HG03135 (cell line): ENCODE results near the gene AKAP6.

Experiments
- ATAC-seq: cut with Tn5 transposase; IDR thresholded peaks from one replicate; pipeline ENCODE4 v1.9.1; 2021; ENCODE audit warnings: mild to moderate bottlenecking, moderate library complexity; ENCODE audit not compliant: unreplicated experiment

The AKAP6 gene

GRCh38 chr14:32846821-32847365 is 517.8 kb downstream of the AKAP6 start:
- ATAC-seq, result no peak

DNA sequence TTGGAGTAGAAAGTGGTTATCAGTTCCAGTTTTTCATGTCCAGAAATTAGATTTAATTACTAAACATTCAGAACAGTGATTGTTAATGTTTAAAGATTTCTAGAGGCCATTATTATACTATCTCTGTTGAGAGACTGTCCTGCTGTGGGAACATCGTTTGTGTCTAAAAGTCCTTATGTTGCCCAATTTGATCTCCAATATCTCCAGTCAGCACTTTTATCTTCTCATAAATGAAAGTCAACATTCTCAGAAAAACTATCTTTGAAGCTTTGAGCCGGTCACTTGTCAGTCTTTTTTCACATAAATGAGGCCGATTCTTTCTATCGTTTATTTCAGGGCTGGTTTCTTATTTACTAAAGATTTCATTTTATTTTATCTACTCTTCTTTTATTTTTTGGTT is 518.8 kb downstream of the AKAP6 start:
- no peak for ATAC-seq

DNA sequence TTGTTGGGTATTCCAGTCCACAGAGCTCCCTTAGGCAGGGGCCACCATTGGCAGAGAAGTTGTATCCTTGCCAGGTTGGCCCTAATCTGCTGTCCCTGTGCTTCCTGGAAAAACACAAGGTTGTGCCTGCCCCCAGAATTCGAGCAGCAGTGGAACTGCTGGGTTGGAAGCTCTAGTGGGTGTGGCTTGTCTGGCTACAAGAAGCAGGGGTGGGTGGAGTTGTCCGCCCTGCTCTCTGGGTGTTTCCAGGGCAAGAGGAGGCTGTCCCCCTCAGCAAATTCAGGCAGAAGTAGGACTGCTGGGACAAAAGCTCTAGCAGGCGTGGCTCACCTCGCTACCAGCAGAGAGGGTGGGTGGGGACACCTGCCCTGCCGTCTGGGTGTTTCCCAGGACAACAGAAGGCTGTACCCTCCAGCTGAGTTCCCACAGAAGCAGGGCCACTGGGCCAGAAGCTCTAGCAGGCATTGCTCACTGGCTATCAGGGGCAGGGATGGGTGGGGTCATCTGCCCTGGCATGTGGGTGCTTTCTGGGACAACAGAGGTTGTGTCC is 536.8 kb downstream of the AKAP6 start:
- ATAC-seq, result no peak

- ATAC-seq, result no peak
These were observed 554.1 kb downstream of the AKAP6 start for GRCh38 chr14:32883188-32883587.
